Fibroblast of skin of right biceps (primary cell): ENCODE results near the gene FAM9A.

Source experiments
- DNase-seq: peaks from one replicate; pipeline ENCODE4 v3.0.0-alpha.2; 2013

Gene FAM9A

DNA sequence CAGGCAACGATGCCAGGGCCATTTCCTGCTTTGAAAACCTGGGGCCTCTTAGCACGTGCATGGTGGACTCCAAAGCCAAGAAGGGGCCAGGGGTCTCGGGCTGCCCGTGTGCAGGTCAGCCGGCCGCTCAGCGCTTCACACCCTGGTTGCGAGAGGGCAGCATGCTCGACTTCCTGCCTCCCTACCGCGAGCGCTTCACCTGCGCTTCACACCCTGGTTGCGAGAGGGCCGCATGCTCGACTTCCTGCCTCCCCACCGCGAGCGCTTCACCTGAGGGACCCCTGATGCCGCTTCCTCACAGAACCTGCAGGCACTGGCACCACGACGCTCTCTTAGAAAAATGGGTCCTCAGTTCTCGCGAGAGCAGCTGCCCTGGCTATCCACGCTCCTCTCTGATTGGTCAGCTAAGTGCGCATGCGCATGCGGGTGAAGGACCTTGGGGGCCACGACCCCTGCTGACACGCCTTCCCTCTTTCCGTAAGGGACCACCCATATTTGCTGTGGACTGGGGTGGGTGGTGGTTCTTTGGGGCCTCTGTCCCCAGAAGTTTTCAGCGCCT lies at the start of gene FAM9A:
TSS of gene FAM9A (minus strand) at position 343 of the 559 bp plus-strand sequence. CDS start 1,212 bp downstream, outside the sequence.
- DNase-seq = no peak

DNA sequence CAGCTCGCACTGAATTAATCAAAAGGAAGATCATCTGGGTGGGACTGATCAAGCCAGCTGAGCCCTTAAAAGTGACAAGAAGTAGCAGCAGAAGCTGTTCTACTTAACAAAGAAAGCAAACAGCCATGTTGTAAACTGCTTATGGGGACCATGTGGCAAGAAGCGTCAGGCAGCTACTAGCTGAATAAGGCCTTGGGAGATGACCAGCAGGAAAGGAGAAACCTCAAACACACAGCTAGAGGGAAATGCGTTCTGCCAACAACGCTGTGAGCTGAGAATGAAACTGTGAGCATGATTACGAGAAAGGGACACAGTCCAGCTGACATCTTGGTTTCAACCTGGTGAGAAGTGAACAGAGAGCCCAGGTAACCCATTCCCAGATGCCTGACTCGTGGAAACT lies 49.3 kb upstream of the FAM9A start:
- no peak for DNase-seq

DNA sequence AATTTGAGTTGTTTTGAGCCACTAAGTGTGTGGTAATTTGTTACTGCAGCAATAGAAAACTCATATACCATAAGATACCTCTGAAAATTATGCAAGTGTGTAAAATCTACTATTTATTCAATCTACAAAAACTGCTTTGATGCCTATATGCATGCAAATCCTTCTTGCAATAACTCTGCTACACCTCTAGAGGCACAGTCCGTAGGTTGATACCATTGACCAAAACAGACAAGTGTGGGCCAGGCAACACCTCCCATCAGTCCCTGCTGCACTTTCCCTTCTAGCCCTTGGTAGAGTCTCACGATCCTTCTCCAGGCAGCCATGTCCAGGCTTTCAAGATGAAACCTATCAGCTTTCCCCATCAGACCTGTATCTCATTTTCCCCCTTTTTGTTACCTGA lies 48.8 kb upstream of the FAM9A start:
- DNase-seq = no peak

DNA sequence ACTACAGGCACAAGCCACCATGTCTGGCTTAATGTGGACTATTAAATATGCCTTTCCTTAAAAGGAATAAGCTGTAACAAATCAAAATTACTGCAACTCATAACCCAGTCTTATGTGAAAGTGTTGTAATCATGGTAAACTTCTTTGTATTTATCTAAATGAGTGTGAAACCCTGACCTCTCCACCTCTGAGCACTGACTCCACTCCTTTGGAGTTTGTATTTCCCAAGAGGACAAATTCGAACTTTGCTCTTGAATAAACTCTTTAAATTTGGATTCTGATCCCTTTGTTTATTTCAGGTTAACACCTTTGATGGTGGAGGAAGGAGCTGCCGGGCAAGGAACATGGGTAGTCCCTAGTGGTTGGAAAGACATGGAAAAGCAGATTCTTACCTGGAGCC lies 48.3 kb upstream of the FAM9A start:
- DNase-seq = no peak

DNA sequence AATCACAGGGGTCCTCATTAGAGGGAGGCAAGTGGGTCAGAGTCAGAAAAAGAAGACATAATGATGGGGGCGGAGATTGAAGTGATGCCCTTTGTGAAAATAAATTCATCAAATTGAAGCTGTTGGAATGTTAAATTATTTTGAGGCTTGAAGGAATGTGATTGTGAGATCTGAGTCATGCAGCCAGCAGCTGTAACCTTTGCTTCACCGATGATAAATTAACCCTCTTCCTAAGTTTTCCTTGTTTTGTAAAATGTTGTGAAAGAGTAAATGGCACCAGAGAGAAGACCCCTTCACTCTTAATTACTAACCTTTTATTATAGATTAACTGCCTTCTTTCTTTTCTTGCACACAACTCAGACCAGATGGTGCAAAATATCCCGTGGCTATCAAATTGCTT lies 47.7 kb upstream of the FAM9A start:
- DNase-seq = peak; percentile 66

DNA sequence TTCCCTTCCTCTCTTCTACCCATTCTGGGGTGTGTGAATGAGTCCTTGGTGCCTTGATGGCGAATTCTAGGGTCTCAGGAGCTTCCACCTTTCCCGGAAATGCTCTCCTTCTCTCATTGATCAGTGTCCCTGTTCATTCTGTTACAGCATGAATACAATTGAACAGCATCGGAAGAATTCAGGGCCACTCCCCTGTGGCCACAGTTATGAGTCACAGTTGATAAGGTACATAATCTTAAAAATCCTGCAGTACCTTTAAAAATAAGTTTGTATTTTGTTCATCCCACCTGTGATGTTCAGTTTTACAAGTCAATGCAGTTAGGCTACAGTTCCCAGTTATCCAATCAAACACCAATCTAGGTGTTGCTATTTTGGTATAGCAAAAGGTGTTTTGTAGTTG lies 47.3 kb upstream of the FAM9A start:
- DNase-seq = no peak

DNA sequence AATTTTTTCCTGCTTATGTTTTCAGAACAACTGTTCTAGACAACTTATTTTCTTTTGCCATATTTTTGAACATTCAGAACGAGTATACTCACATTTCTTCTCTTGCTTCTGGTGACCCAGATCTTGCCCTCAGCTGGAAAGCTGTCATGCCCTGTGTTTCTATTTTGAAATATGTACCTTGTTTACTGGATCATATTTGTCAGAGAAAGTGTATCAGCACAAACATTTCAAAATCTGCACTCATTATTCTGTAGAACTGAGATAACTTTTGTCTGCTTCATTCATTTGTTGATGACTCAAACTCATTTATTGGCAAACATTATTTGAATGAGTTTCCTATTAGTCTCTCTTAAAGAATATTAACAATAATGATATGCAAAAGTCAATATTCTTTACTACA lies 46.2 kb upstream of the FAM9A start:
- no peak for DNase-seq

DNA sequence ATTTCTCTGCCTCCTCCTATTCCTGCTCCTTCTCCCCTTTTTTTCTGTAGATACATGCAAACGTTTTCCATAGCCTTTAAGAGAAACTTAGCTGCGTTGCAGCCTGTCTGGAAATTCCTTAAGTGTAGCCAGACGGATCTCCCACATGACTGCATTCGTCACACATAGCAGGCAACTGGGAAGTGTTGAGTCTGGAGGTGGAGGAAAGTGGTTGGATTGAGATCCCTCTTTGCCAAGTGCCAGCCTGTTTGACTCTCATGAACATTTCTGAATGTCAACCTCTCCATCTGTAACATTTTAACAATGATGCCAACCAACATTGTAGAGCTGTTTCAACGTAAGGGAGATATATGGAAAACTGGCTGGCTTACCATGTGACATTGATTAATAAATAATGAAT lies 45.1 kb upstream of the FAM9A start:
- DNase-seq = peak; percentile 31

DNA sequence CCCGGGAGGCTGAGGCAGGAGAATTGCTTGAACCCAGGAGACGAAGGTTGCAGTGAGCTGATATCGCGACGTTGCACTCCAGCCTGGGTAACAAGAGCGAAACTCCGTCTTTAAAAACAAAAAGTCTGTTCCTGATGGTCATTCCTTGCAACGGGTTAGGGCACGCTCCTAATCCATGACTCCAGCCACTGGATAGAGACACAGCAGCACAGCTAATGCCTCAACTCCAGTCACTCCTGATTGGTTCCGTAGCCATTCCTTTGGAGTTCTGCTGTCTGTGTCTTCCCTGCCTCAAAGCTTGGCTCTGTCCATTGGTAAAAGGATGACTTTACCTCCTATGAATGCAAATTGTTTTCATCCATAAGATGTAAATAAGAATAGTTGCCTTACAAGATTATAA lies 44.3 kb upstream of the FAM9A start:
- DNase-seq = no peak

DNA sequence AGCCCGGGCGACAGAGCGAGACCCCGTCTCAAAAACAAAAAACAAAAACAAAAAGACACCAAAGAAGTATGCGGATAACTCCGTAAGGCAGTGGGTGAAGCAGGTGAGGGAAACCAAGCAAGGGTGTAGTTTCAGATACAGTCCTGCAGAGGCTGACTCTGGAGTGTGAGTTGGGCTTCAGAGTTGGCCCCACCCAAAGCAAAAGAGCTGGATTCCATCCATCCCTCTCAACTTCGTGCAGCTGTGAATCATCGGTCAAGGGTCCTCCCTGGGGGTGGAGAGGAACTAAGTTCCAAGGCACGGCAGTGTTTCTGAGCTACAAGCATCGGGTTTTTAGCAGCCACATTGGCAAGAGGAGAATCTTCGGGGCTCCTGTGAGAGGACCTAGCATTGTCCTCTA lies 43.9 kb upstream of the FAM9A start:
- DNase-seq = peak; percentile 63

DNA sequence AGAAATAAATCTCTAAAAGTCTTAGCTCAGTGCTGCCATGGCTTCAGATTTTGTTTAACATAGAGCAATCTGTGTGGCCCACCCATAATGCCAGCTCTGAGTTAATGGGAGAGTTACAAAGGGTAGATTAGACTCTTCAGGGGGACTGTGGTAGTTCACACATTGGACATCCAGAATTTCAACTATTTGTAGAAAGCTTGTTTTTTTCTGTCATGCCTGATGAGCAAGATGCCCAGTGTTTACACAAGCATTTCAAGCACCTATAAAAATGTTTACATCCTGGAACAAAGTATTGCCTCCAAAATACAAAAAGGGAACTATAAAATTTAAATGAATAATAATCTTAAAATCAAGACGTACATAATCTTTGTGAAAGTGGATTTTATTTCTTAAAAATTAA lies 43.0 kb upstream of the FAM9A start:
- no peak for DNase-seq

DNA sequence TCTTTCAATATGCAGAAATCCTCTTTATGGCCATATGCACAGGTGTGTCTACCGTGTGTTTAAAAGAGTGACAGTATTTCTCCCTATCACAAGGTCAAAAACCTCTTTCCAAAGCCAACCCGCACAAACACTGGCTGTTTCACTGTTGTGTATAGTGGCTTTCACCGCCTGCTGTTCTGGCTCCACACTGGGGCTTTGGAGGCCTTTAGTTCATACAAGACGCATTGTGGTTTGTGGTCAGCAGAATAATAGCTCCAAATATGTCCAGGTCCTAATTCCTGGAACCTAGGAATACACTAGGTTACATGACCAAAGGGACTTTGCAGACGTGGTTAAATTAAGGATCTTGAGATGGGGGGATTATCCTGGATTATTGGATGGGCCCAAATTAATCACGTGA lies 40.7 kb upstream of the FAM9A start:
- peak; percentile 7 for DNase-seq

DNA sequence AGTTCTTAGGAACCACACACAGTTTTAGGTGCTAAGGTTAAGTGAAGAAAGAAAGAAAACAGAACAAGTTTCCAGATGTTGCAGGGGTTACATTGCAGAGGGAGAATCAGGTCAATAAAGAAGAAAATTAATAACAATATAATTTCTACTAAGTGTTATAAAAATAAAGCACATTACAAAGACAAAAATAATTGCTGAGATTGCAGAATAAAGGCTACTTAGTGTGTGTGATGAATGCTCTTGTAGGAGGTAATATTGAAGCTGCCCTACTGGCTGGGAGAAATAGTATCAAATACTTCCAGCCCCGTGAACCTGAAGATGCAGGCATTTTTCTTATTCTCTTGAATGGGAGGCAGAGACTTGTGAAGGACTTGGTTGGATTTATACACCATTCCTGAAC lies 33.2 kb upstream of the FAM9A start:
- DNase-seq = no peak

DNA sequence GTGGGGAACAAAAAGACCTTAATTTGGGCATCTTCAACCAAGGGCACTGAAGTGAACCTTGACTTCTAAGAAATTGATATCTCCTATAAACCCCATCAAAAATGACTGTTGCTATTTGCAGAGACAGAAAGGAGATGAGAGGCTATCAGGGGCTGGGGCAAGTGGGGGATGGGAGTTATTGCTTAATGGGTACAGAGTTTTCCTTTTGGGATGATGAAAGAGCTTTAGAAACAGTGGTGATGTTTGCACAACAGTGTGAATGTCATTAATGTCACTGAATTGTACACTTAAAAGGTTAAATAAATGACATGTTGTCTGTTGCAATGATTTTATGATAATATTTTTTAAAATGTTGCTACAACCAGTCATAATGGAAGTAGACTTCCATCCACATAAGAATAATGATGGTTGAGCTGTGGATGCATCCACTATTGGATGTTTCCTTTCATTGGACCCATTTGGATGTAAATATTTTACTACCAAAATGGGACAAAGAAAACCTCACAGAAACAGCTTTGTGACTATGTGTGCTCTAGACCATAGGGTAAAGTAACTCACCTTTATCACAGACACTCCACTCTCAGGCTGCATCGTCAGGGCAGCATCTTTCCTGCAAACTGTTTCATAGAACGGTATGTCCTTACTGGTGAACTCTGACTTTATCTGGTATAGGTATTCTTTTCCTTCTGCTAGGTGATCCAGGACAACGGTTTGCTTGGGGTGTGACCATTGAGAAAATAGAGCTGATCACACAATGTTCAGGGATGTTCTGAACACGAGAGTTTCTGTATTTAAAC lies 31.6 kb upstream of the FAM9A start:
- no peak for DNase-seq

DNA sequence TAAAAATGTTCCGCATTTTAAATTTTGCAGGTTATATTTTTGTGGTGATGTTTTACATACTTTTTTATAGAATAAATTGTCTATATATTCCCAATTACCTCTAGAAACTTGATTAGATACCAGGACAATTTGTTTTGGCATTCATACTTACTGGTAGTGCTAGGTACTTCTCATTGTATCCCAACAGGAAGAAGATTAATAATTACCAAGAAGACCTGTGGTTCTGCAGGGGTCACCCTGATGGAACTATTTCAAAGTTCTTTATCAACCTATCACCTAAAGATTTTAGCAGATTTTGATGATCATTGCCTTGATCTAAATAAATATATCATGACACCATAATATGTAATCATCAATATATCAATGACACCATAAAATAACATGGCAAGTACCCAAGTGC lies 22.5 kb upstream of the FAM9A start:
- no peak for DNase-seq

DNA sequence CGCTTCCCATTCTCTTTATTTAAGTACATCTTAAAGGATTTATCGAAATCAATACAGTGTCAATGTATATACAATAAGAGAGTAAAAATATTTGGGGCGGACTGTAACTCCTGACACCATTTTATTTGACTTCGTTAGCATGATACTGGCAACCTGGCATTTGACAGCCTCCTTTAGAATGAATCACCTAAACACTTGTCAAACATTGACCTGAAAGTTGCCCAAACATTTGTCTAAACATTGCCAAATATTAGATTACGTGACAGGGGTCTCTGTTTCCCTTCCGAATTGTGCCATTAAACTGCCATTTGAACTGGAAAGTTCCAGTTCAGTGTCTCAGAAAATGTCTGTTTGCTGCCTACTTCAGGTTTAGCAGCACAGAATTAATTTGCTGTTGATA lies 20.8 kb upstream of the FAM9A start:
- DNase-seq = no peak

DNA sequence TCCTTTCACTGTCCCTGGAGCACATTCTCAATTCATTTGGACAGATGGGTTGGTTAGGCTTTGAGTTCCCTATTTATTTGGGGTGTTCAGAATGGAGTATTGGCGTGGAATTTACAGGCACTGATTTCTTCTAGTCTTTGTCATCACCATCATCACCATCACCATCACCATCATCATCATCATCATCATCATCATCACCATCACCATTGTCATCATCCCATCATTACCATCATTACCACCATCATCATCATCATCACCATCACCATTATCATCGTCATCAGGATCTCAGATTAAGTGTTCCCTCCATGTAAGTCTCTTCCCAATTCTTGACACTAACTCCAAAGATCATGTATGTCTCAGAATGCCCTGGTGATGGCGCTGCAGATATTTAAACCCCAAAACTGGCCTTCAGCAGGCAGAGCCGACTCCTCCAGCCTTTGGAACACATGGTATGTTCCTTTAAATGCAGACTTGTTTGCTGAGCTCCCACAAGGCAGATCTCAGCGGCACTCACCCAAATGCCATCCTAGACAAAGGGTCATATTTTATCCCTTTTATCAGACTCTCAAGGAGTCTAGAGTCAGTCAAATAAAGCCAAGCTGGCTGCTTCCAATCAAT lies 19.8 kb upstream of the FAM9A start:
- DNase-seq = peak; percentile 6

DNA sequence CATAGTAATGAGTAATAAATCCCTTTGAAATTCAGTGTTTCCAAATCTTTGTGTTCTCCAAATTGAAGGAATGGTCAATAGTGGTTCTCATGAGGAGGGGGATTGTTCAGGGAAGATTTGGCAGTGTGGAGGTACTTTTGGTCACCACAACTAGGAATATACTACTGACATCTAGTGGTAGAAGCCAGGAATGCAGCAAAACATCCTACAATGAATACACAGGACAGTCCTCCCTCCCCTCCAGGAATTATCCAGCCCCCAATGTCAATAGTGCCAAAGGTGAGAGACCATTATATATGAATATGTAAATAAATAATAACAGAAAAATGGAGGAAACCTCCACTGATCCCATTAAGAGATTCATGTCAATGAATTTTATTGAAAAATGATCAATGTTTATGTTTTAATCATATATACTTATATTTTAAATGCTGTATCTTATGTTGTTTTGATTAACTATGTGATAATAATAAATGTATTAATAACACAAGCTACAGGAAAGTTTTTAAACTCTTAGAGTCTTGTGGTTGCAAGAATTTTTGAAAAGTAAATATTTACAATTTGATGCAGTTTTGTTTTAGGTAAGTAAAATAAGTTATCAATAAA lies 14.4 kb upstream of the FAM9A start:
- DNase-seq = peak; percentile 26

DNA sequence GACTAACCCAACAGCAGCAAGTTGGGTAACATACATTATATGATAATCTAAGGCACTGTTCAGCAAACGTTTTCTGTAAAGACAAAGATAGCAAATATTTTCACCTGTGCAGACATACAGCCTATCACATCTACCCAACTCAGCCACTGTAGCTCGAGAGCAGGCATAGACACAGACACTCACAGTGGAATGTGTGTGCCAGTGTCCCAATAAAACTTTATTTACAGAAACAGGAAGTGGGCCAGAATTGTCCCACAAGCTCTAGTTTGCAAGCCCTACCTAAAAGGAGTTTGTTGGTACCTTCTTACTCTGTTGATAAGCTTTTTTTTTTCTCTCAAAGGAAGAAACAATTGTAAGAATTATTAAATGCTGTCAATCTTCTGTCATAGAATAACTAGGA lies 11.9 kb upstream of the FAM9A start:
- DNase-seq = no peak

DNA sequence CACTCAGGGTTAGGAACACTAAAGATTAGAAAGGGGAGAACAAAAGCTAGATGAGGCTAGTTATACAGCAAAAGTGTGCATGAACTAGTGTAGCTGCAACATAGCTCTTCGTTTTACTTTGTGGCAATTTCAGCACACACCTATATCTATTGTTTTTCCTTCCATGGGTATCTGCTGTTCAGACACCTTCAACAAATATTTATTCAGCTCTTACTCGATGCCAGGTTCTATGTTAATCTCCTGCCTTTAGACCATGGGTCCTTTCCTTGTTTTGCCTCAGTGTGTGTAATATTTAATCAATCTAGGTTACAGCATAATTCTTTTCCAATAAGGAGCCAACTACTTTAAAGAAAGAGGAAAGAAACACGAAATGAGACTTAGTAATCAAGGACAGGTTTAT lies 10.4 kb upstream of the FAM9A start:
- no peak for DNase-seq

DNA sequence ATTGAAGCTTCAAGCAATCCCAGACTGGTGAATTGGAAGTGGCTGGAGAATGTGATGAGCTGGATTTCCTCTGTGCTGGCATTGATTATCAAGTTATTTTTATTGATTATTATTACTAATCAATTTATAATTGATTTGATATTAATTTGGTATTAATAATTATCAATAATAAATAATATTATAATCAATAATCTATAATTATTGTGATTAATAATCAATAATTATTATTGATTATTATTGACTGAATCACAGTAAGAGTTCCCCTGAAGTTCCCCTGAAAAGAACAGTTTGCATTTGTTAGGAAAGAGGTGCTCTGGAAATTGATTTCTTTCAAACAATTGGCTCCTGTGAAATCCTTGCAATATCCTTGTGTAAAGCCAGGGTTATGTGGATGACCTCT lies 7.5 kb upstream of the FAM9A start:
- no peak for DNase-seq

DNA sequence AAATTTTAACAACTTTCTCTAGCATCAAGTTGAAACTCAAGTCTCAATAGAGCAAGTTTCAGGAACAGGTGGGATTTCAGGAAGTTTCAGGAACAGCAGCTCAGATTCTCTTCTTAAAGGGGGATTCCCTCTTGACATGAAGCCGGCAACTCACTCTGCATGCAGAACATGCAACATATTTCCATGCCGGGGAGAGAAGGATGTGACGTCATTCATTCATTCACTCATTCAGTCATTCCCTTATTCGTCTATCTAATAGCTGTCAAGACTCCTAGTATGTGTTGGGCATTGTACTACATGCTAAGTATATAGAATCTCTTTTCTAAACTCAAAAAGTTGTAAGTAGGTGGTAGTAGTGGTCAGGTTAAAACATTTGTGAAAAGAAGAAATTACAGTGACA lies 4.8 kb upstream of the FAM9A start:
- no peak for DNase-seq

DNA sequence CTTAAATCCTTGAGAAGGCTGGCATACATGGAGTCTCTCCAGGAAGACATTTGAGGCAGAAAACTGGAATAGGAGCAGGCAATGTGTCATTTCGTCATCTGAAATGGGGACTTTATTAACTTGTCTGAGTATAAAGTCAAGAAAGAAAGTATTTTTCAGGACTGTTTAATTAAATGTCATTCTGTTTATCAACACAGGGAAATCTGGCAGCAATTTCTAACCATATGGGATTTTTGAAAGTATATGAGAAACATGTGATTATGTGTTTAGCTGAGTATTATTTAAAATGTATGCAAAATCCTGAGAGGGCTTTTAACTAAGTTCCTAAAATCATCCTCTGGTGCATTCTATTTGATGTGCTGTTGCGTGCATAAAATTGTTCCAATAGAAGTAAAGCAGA lies 3.9 kb upstream of the FAM9A start:
- DNase-seq = no peak

DNA sequence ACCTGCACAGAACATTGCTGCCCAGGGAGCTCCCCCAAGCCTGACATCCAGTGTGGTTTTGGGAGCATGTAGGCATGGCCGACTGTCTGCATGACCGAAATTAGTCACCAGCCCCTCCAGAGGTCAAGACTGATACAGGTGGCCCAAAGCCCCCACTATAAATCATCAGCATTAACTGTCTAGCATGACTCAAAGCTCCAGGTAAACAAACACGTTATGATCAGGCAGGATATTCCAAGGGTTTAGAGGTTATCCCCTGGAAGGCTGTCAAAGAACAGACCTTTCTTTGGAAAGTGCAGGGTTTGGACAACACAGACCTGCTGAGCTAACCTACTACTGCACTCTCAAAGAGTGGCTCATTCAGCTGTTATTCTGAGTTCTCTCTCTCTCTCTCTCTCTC lies 2.1 kb upstream of the FAM9A start:
- no peak for DNase-seq
